HG03064 (cell line): ENCODE data around the gene RAX2.

Source experiments
- ATAC-seq: cut with Tn5 transposase; IDR thresholded peaks from one replicate; pipeline ENCODE4 v1.9.1; 2021; ENCODE audit warnings: low read depth; ENCODE audit not compliant: unreplicated experiment

Gene RAX2

DNA sequence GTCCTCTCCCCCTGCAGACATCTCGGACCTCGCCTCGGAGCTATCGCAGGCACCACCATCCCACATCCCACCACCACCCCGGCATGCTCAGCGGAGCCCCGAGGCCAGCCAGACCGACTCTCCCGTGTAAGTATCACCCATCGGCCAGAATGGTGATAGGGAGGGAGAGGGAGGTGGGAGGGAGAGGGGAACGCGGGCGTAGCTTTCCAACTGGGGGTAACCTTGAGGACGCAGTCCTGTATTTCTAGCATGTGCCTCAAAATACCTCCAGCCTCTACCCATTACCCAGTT, 37.8 kb downstream of the RAX2 start:
- ATAC-seq = no peak

GRCh38 chr19:3733549-3734309, 38.3 kb downstream of the RAX2 start:
- no peak for ATAC-seq

GRCh38 chr19:3732108-3732507, 39.9 kb downstream of the RAX2 start:
- no peak for ATAC-seq

DNA sequence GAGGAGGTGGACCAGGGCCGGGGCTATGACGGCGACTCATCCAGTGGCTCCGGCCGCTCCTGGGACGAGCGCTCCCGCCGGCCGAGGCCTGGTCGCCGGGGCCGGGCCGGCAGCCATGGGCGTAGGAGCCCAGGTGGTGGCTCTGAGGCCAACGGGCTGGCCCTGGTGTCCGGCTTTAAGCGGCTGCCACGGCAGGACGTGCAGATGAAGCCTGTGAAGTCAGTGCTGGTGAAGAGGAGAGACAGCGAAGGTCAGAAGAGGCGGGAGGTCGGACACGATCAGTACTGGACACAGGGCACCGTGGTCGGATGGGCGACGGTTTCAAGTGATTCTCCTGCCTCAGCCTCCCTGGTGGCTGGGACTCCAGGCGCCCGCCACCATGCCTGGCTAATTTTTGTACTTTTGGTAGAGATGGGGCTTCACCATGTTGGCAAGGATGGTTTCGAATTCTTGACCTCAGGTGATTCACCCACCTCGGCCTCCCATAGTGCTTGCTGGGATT, 41.5 kb downstream of the RAX2 start:
- no peak for ATAC-seq

DNA sequence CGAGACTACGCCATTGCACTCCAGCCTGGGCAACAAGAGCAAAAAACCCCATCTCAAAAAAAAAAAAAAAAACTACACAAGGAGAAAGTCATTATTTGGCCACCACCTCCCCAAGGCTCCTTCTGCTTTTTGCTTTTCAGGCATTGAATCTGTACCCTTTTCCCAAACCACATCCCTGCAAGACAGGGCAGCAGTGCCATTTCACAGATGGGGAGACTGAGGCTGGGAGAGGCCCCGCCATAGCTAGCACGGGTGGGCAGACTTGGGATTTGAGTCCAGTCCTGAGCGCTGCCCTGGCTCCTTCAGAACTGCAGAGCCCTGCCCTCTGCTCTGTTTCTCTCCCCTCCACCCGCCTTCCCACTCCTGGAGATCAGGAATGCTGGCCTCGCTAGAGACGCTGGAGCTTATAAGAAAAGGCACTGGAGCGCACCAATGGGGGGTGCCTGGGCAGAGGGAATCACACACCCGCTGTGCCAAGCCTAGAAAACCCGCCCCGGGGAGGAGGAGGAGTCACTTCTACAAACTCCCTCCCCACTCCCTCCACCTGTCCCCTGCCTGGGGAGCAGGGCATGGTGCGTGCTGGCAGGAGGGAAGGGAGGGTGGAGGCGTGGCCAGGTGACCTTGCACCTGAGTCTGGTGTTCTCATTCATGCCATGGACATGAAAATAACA, 46.3 kb downstream of the RAX2 start:
- no peak for ATAC-seq

DNA sequence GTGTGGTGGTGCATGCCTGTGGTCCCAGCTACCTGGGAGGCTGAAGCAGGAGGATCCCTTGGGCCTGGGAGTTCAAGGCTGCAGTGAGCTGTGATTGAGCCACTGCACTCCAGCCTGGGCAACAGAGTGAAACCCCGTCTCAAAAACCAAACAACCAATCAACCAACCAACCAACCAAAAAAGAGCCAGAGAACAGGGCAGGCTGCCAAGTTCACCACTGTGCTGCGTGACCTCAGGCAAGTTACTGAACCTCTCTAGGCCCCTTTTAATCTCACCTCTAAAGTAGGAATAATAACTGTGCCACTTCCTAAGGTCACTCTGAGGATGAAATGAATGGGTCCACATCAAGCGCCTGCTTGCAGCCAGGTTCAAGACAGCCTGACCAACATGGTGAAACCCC, 46.9 kb downstream of the RAX2 start:
- no peak for ATAC-seq

DNA sequence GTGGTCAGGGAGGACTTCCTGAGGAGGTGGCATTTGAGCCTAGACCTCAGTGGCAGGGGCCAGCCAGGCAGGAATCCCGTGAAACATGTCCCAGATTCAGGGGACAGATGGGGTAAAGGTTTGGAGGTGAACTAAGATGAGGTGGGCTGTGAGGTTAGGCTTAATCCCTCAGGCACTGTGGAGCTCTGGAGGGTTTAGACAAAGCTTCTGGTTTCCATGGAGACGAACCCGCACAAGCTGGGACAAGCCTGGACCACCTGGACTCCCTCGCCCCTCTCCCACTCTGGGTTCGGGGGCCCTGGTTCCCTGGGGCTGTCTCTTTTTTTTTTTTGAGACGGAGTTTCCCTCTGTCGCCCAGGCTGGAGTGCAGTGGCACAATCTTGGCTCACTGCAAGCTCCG, 48.1 kb downstream of the RAX2 start:
- no peak for ATAC-seq

GRCh38 chr19:3723110-3723488, 48.9 kb downstream of the RAX2 start:
- no peak for ATAC-seq

DNA sequence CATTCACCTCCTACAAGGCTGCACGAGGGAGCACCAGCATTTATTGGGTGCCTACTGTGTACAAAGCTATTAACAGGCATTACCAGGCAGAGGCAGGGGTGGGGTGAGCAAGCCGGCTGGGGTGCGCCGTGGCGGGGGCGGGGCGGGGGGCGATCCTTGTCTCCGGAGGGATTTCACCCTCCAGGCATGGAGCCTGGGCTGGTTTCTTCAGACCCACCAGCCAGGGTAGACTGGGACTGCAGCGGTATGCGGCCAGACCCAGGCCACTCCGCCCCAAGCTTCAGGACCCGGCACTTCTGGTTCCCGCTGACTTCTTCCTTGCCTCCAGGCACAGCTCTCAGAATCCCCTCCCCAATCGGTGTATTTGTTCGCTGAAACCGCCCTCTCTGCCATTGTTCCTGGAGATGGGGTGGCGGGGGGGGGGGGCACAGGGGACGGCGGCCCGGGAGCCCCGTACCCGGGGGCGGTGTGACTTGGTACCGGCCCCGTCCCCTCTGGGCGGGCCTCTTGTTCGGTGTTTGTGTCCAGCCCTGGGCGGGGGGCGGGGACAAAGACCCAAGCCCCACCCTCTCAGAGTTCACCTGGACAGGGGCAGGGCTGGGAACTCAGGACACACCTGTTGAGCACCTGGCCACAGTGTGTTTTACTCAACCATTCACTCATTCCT, 49.5 kb downstream of the RAX2 start:
- no peak for ATAC-seq

DNA sequence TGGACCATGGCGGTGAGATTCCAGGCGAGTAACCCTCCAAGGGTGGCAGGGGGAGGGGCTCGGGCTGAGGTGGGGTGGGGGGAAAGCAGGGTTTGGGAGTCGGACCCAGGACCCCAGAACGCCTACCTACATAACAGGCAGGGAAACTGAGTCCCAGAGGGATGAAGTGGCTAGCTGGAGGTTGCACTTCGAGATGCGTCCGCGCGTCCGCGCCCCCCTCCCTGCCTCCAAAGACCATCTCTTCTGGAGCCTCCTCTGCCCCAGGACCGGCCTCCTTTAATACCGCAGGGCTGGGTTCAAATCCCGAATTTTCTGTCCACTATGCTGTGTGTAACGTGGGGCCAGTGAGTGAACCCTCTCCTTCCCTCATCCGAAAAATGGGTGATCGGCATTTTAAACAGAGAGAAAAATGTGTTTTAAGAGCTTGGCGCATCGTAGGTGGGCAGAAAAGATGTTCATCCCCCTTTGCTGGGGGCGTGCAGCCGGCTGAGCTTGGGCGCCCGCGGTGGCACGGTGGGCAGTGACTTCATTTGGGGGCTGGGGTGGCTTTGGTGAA, 50.1 kb downstream of the RAX2 start:
- no peak for ATAC-seq

DNA sequence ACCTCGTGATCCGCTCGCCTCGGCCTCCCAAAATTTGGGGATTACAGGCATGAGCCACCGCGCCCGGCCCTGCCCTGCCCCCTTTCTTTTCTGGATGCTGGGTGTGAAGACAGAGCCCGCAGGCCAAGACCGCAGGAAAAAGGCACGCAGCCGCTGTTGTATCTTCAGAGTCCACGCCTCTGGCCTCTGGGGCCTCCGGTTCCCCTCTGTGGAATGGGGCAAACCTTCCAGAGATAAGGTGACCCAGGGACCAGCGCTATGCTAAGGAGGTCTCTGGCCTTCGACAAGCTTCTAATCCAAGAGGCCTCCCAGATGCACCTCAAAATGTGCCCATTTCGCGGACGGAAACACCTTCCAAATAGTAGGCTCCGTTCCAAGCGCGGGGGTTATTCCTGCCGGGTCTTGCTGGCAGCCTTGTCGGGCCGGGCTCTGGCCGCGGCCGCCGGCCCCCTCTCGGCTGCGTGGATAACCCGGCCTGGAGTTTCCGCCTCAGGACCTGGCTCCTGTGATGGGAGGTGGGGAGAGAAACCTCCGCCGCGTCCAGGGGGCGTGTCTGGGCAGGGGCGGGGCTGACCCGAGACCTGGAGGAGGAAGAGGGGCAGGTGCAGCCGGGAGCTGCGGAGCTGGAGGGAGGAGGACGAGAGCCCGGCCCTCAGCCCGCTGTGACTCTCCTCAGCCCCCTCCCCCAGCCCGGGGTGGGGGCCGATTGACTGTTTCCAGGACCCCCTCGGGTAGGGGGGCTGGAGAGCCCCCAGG, 50.7 kb downstream of the RAX2 start:
- no peak for ATAC-seq

DNA sequence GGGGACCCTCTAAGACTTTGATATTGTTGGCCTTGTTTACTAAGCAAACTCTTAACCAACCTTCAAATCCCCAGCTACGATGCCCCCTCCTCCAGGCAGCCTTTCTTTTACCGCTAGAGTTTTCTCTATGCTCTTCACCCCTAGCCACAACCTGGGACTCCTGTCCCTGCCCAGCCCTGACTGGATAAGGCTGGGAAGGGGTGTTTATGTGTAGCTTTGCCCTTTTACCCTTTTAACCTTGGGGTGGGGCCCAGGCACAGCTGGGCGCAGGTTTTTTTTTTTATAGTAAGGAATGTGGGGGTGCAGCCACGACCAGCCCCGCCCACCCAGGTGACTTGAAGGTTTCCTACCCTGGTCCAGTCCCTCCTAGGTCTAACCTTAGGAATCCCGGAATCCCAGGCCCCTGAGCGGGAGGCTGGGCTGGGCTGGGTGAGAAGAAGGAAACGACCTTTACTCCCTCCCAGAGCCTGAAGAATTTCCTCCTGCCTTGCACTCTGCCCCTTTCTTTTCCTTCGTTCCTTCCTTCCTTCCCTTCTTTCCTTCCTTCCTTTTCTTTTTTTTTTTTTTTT, 51.6 kb downstream of the RAX2 start:
- no peak for ATAC-seq

GRCh38 chr19:3719868-3720267, 52.2 kb downstream of the RAX2 start:
- no peak for ATAC-seq
